ENCODE results near the gene PICK1. TPM values are rescaled to one million over a fixed set of nuclear protein-coding genes. Genes with fewer than 3 reads are reported as not detected.

The PICK1 gene
- total and polyA plus RNA-seq, 4 donors: 5.8 to 25.8 (median 13.1) TPM

GRCh38 chr22:38033522-38034277 is 23.5 kb upstream of the PICK1 start:
- H3K27ac ChIP-seq (ENCODE audit: low read depth in 1 of 2, low read length in 2 of 2): peak overlapping the region; percentile 41 to 72
- no peaks in the 10 kb centered on the region for H3K36me3 ChIP-seq (ENCODE audit: control insufficient read depth in 4 of 4, insufficient read depth in 3 of 4, low read depth in 1 of 4, low read length in 3 of 4)
- no peak for DNase-seq (ENCODE audit: low spot score)
- no peak overlapping the region for H3K4me3 ChIP-seq (ENCODE audit: low read depth in 1 of 3, low read length in 3 of 3)
- 81% methylated on average over 27 of the region's 27 CpGs for WGBS
- no peaks in the 10 kb centered on the region for H3K9me3 ChIP-seq (ENCODE audit: control insufficient read depth in 4 of 4, low read length in 3 of 4)
- peaks cover 0 to 4% (median under 1%) of the 10 kb centered on the region in 4 donors for H3K4me1 ChIP-seq (ENCODE audit: control insufficient read depth in 4 of 4, insufficient read depth in 4 of 4, low read length in 3 of 4)
- TF ChIP-seq GABPA (IDR thresholded peaks at IDR 0.05 in 1 of 2, conservative IDR thresholded peaks at IDR 0.05 in 1 of 2) (no peak), FOXA1 (IDR thresholded peaks at IDR 0.05) (no peak), YY1 (IDR thresholded peaks at IDR 0.05) (no peak), CTCF (IDR thresholded peaks at IDR 0.05; ENCODE audit: low read depth, low read length, missing input control) (no peak), RXRA (IDR thresholded peaks at IDR 0.05) (peak in 1 of 2 donors; percentile 2), FOXA2 (IDR thresholded peaks at IDR 0.05) (no peak), ATF3 (IDR thresholded peaks at IDR 0.05) (no peak)
- no peak overlapping the region for H3K9ac ChIP-seq (ENCODE audit: low read depth in 1 of 2, low read length in 2 of 2)
- H3K27me3 ChIP-seq (ENCODE audit: control insufficient read depth in 4 of 4, insufficient read depth in 4 of 4, low read length in 3 of 4): no peaks in the 10 kb centered on the region

- WGBS: 72% methylated on average over 15 of the region's 15 CpGs
- H3K4me3 ChIP-seq (ENCODE audit: low read depth in 1 of 3, low read length in 3 of 3): no peak overlapping the region
- TF ChIP-seq FOXA1 (IDR thresholded peaks at IDR 0.05) (no peak), NR2F2 (IDR thresholded peaks at IDR 0.05) (peak; percentile 78), REST (IDR thresholded peaks at IDR 0.05) (no peak)
- H3K36me3 ChIP-seq (ENCODE audit: control insufficient read depth in 4 of 4, insufficient read depth in 3 of 4, low read depth in 1 of 4, low read length in 3 of 4): no peaks in the 10 kb centered on the region
- H3K27ac ChIP-seq (ENCODE audit: low read depth in 1 of 2, low read length in 2 of 2): peak overlapping the region; percentile 19 to 72
- no peak for DNase-seq (ENCODE audit: low spot score)
- H3K9me3 ChIP-seq (ENCODE audit: control insufficient read depth in 4 of 4, low read length in 3 of 4): no peaks in the 10 kb centered on the region
- H3K9ac ChIP-seq (ENCODE audit: low read depth in 1 of 2, low read length in 2 of 2): no peak overlapping the region
- H3K4me1 ChIP-seq (ENCODE audit: control insufficient read depth in 4 of 4, insufficient read depth in 4 of 4, low read length in 3 of 4): peaks cover 0 to 4% (median under 1%) of the 10 kb centered on the region in 4 donors
- no peaks in the 10 kb centered on the region for H3K27me3 ChIP-seq (ENCODE audit: control insufficient read depth in 4 of 4, insufficient read depth in 4 of 4, low read length in 3 of 4)
These were observed 22.8 kb upstream of the PICK1 start for GRCh38 chr22:38034278-38034882.

Measured in liver (tissue), 9 donors.